ENCODE data around the gene C2CD4D. TPM values are rescaled to one million over a fixed set of nuclear protein-coding genes. Genes with fewer than 3 reads are reported as not detected.

The C2CD4D gene
- total RNA-seq, 1 experiment from 2014 or later = 0.79 TPM

DNA sequence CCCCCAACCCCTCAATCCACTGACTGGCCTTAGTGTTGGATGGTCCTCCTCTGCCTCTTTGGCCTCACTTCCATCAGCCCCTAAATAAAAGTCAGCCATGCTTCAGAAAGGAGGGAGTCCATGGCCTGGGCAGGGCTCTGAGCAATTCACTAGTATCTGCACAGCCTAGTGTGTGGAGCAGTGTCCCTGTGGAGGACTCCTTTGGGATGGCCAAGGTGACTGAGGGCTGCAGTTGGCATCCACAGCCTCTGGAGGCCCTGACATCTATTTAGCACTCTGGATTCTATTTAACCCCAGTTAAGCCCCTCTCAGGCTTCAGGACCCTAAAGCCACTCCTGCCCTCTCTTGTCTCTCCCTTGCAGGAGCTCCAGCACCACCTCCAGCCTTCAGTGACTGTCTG lies 10.3 kb upstream of the C2CD4D start:
- Mint-ChIP-seq H3K9me3 (no peaks in the 10 kb centered on the region), H3K27ac (peak overlapping the region in 1 of 3 experiments; percentile 24; a peak in 1 of 7 replicates), H3K36me3 (ENCODE audit: insufficient read depth in 1 of 3, low read depth in 3 of 3) (peaks cover 0 to 6% (median 0%) of the 10 kb centered on the region in 3 experiments; a peak in 1 of 7 replicates), H3K4me1 (peaks cover 18 to 22% of the 10 kb centered on the region in 2 experiments), H3K27me3 (ENCODE audit: low read depth) (peaks cover 53% of the 10 kb centered on the region), H3K4me3 (no peak overlapping the region)
- Histone ChIP-seq H2BK15ac (ENCODE audit: low read depth, low read length) (no peak overlapping the region), H3K56ac (ENCODE audit: insufficient read length, low read depth, low read length) (no peak overlapping the region), H4K91ac (ENCODE audit: insufficient read length, low read depth, low read length) (no peak overlapping the region), H2BK20ac (ENCODE audit: low read depth, low read length, poor library complexity, severe bottlenecking) (no peak overlapping the region), H3K9me3 (ENCODE audit: control insufficient read depth, low read depth, low read length) (no peaks in the 10 kb centered on the region), H3K4me1 (ENCODE audit: insufficient read depth, low read length) (peaks cover 3% of the 10 kb centered on the region; the same call in 1 of the 2 replicates), H2BK5ac (ENCODE audit: insufficient read length, low read length) (no peak overlapping the region), H2BK12ac (ENCODE audit: insufficient read length, low read depth, low read length) (no peak overlapping the region), H3K18ac (ENCODE audit: insufficient read length, low read depth, low read length) (no peak overlapping the region), H2AFZ (ENCODE audit: low read length) (no peak overlapping the region), H3K14ac (ENCODE audit: insufficient read depth, low read length) (no peak overlapping the region), H3K27ac (ENCODE audit: insufficient read length, low read depth, low read length) (no peak overlapping the region), H3T11ph (ENCODE audit: low read length) (no peak overlapping the region), H3K79me2 (ENCODE audit: insufficient read depth, low read length) (no peaks in the 10 kb centered on the region), H3K23me2 (ENCODE audit: insufficient read length, low read depth, low read length, poor library complexity, severe bottlenecking) (no peaks in the 10 kb centered on the region), H4K8ac (replicated peaks; ENCODE audit: insufficient read length, low read depth, low read length) (no peak overlapping the region), H2BK120ac (ENCODE audit: low read depth, low read length, poor library complexity, severe bottlenecking) (no peak overlapping the region), H4K20me1 (ENCODE audit: control insufficient read depth, insufficient read depth, insufficient read length) (no peaks in the 10 kb centered on the region), H3K4ac (ENCODE audit: low read depth, low read length) (no peak overlapping the region), H3K27me3 (ENCODE audit: insufficient read depth, low read length) (no peaks in the 10 kb centered on the region), H3K79me1 (ENCODE audit: insufficient read depth, low read depth, low read length, poor library complexity, severe bottlenecking) (no peaks in the 10 kb centered on the region), H3K9ac (ENCODE audit: extremely low read depth, insufficient read length, low read length) (no peak overlapping the region), H3K23ac (ENCODE audit: insufficient read length, low read depth, low read length) (no peak overlapping the region), H4K5ac (ENCODE audit: insufficient read length, low read depth, low read length) (no peak overlapping the region), H3K4me2 (ENCODE audit: insufficient read depth, insufficient read length, low read length) (no peak overlapping the region), H2AK5ac (ENCODE audit: insufficient read length, low read length) (no peak overlapping the region)
- DNase-seq = no peak
- TF ChIP-seq, protein P1, sequence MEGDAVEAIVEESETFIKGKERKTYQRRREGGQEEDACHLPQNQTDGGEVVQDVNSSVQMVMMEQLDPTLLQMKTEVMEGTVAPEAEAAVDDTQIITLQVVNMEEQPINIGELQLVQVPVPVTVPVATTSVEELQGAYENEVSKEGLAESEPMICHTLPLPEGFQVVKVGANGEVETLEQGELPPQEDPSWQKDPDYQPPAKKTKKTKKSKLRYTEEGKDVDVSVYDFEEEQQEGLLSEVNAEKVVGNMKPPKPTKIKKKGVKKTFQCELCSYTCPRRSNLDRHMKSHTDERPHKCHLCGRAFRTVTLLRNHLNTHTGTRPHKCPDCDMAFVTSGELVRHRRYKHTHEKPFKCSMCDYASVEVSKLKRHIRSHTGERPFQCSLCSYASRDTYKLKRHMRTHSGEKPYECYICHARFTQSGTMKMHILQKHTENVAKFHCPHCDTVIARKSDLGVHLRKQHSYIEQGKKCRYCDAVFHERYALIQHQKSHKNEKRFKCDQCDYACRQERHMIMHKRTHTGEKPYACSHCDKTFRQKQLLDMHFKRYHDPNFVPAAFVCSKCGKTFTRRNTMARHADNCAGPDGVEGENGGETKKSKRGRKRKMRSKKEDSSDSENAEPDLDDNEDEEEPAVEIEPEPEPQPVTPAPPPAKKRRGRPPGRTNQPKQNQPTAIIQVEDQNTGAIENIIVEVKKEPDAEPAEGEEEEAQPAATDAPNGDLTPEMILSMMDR (conservative IDR thresholded peaks at IDR 0.05) = no peak

Data from H9 (cell line).